NCI-H226 (cell line): ENCODE measurements around the gene LIMS4.
"Not testable (repeated sequence)": the region's sequence is repeated elsewhere in the genome, so short reads cannot be mapped to it uniquely, and the experiment has no call there.

Experiments
- DNase-seq: peaks from one replicate; pipeline ENCODE4 v3.0.0-alpha.2; 2015

The LIMS4 gene

GRCh38 chr2:110472171-110473058, at the start of gene LIMS4:
TSS of gene LIMS4 (minus strand) at chr2:110472816. CDS start at chr2:110472778, 38 bp downstream.
- not testable (repeated sequence) for DNase-seq

DNA sequence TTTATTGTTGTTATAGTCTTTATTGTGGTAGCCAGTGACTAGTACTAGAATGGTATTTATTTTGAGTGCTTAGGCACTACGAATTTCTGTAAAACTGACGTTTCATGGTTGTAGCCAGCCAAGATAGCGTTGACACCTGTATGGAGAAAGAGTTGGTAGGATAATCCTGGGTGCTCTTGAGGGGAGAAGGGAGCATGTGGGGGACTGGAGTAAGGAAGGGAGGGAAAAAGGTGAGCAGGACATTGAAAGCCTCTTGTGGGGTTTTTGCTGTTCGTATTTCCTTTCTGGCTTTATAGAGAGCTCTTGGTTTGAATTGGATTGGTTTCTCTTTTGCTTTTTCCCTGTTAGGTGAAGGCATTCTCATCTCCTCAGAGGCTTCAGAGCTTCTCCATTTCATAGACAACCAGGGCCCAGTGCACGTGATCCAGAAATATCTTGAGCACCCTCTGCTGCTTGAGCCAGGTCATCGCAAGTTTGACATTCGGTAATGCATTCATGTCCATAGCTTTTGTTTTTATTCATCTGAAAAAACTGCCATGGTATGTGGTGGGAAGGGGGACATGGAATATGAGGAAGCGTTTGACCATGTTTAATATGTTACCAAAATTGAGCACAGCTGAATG, 27.2 kb upstream of the LIMS4 start:
- not testable (repeated sequence) for DNase-seq

GRCh38 chr2:110496027-110496426, 23.4 kb upstream of the LIMS4 start:
- DNase-seq, result not testable (repeated sequence)

GRCh38 chr2:110494488-110494887, 21.9 kb upstream of the LIMS4 start:
- not testable (repeated sequence) for DNase-seq

- DNase-seq, result not testable (repeated sequence)
Observed at GRCh38 chr2:110488991-110489390, 16.4 kb upstream of the LIMS4 start.

- not testable (repeated sequence) for DNase-seq
Observed at GRCh38 chr2:110482697-110483096, 10.1 kb upstream of the LIMS4 start.

- not testable (repeated sequence) for DNase-seq
Observed at GRCh38 chr2:110481200-110481599, 8.6 kb upstream of the LIMS4 start.

DNA sequence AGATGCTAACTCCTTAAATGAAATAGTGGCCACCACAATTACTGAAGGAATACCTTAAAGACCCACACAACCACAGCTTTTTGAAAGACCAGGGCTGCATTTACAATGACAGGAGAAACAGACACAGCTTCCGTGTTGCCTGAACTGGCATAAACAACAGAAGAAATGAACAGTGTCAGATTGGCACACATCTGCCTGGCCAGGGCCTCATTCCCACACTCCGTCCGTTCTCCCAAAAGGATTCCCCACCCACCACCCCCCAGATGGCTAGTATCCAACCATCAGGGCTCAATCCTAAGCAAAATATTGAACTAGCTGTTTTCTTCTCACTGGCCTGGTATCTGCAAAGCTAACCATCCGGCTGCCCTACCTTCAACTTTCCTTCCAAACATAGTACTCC, 7.5 kb upstream of the LIMS4 start:
- DNase-seq, result not testable (repeated sequence)

GRCh38 chr2:110477370-110477769, 4.8 kb upstream of the LIMS4 start:
- not testable (repeated sequence) for DNase-seq

GRCh38 chr2:110476952-110477351, 4.3 kb upstream of the LIMS4 start:
- DNase-seq, result not testable (repeated sequence)

GRCh38 chr2:110475627-110476359, 3.2 kb upstream of the LIMS4 start:
- DNase-seq, result not testable (repeated sequence)

DNA sequence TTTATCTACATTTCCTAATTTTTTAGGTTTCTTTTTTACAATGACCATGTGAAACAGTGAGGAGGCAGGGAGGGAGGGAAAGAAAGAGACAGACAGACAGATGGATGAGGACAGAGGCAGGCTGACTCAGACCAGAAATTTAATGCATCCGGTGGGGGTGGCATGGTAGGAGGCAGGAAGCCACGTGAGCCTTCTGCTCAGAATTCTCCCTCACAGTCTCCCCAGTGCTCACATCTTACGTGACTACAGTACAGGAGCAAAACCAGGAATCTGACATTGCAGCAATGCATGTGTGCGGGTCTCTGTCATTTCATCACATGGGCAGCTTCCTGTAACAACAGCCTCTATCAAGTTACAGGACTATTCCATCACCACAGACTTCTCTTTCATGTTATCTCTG, 2.3 kb upstream of the LIMS4 start:
- not testable (repeated sequence) for DNase-seq

- DNase-seq, result not testable (repeated sequence)
Observed at GRCh38 chr2:110473059-110473358, 393 bp upstream of the LIMS4 start.

GRCh38 chr2:110468921-110469320, 3.7 kb downstream of the LIMS4 start:
- not testable (repeated sequence) for DNase-seq

DNA sequence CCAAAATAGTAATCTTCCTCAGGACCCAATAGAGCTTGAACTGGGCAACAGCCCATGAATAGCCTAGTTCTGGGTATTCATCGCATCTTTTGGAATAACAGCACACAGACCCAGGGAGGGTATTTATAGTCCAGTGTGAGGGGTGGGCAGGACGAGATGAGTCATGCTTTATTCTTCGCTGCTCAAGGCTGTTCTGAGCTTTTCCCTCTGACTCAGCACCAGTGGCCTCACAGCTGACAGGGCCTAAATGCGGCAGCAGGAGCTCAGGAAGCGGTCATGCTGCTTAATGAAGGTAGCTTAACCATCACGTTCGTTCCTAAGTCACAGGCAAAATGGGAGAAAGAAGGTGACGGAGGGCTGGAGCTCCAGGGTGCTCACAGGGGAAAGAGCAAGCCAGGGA, 7.3 kb downstream of the LIMS4 start:
- DNase-seq, result not testable (repeated sequence)

DNA sequence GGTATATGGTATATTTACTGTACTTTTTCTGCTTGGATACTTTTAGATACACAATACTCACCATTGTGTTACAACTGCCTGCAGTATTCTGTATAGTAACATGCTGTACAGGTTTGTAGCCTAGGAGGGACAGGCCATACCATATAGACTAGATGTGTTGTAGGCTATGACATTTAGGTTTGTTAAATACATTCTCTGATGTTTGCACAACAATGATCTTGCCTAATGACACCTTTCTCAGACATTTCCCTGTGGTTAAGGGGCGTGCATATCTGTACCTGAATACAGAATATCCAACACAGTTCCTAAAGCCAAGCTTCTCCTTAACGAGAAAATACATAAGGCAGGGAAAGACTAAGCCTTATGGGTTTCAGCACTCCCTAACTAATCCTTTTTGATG, 10.2 kb downstream of the LIMS4 start:
- DNase-seq, result not testable (repeated sequence)

GRCh38 chr2:110460318-110460717, 12.3 kb downstream of the LIMS4 start:
- DNase-seq, result not testable (repeated sequence)

- not testable (repeated sequence) for DNase-seq
Observed at GRCh38 chr2:110457214-110457590, 15.4 kb downstream of the LIMS4 start.

- not testable (repeated sequence) for DNase-seq
Observed at GRCh38 chr2:110456291-110457213, 16.1 kb downstream of the LIMS4 start.

- DNase-seq, result not testable (repeated sequence)
Observed at GRCh38 chr2:110455080-110455670, 17.4 kb downstream of the LIMS4 start.

GRCh38 chr2:110450951-110451350, 21.7 kb downstream of the LIMS4 start:
- not testable (repeated sequence) for DNase-seq
